ENCODE measurements around the gene KCNH6. TPM values are rescaled to one million over a fixed set of nuclear protein-coding genes. Genes with fewer than 3 reads are reported as not detected.

Gene KCNH6
- polyA plus RNA-seq, 1 of the 3 experiments (the other 2 are of a cell fraction), result 0.15 TPM

- Histone ChIP-seq H3F3A (replicated peaks; ENCODE audit: insufficient read depth) (no peaks in the 10 kb centered on the region), H3K36me3 (replicated peaks in 1 of 2; ENCODE audit: control insufficient read depth in 1 of 2, insufficient read depth in 2 of 2, low read length in 1 of 2) (no peaks in the 10 kb centered on the region), H3K4me1 (ENCODE audit: control insufficient read depth in 1 of 2, insufficient read depth in 2 of 2, low read depth in 1 of 2, low read length in 1 of 2) (0 out of 4 replicates have a peak, but pooled peaks cover 0 to 2% of the 10 kb centered on the region in 2 experiments), H3K9me3 (no peaks in the 10 kb centered on the region), H3K27me3 (ENCODE audit: insufficient read depth) (peaks cover 27% of the 10 kb centered on the region), H3K27ac (ENCODE audit: low read depth in 2 of 2, low read length in 1 of 2) (no peak overlapping the region), H4K20me1 (ENCODE audit: insufficient read depth) (no peaks in the 10 kb centered on the region), H2AFZ (ENCODE audit: low read depth) (no peak overlapping the region), H3K9me2 (no peaks in the 10 kb centered on the region), H3K79me2 (ENCODE audit: insufficient read depth) (no peaks in the 10 kb centered on the region), H3K4me2 (no peak overlapping the region), H3K4me3 (ENCODE audit: low read depth in 2 of 2, low read length in 1 of 2) (no peak overlapping the region), H3K9ac (no peak overlapping the region)
- POLR2A ChIA-PET, result no interaction called here
- WGBS (ENCODE audit: low lambda C conversion rate), result 62% methylated on average over 7 of the region's 7 CpGs
- CTCF ChIA-PET, result interaction anchor here (0.6 to 1.1 kb wide), 2 partner anchors 16 to 22 kb away, joined by 3 to 4 read pairs; no protein-coding TSS in a partner anchor
- no peak for TF ChIP-seq RCOR1 (IDR thresholded peaks at IDR 0.05; ENCODE audit: low read length)
- no peak for TF ChIP-seq REST (IDR thresholded peaks at IDR 0.05; ENCODE audit: low read depth, low read length)
- no peak for TF ChIP-seq FOSL2 (IDR thresholded peaks at IDR 0.05; ENCODE audit: borderline replicate concordance, low read depth)
- TF ChIP-seq EP300 (IDR thresholded peaks at IDR 0.05; ENCODE audit: borderline replicate concordance in 1 of 2, low read depth in 1 of 2, low read length in 1 of 2), result no peak
- TF ChIP-seq SIN3A (IDR thresholded peaks at IDR 0.05; ENCODE audit: borderline replicate concordance, low read depth, low read length), result no peak
- TF ChIP-seq FOXJ3 (CRISPR knock-in tag; IDR thresholded peaks at IDR 0.05), result no peak
- no peak for TF ChIP-seq SMC3 (IDR thresholded peaks at IDR 0.05; ENCODE audit: low read depth, low read length)
- no peak for TF ChIP-seq FOXM1 (IDR thresholded peaks at IDR 0.05; ENCODE audit: low read depth)
- no peak for DNase-seq
These were observed 10.1 kb upstream of the KCNH6 start for GRCh38 chr17:63512896-63513644.

- H2AFZ ChIP-seq (ENCODE audit: low read depth), result no peak overlapping the region
- H3K4me1 ChIP-seq (ENCODE audit: control insufficient read depth in 1 of 2, insufficient read depth in 2 of 2, low read depth in 1 of 2, low read length in 1 of 2), result peaks cover 2 to 9% of the 10 kb centered on the region in 2 experiments; a peak in 1 of 4 replicates
- no peaks in the 10 kb centered on the region for H3K9me3 ChIP-seq
- WGBS (ENCODE audit: low lambda C conversion rate), result 87% methylated on average over 3 of the region's 3 CpGs
- H3K27ac ChIP-seq (ENCODE audit: low read depth in 2 of 2, low read length in 1 of 2), result no peak overlapping the region
- POLR2A ChIA-PET, result no interaction called here
- H3K9me2 ChIP-seq, result no peaks in the 10 kb centered on the region
- no peak overlapping the region for H3K4me2 ChIP-seq
- CTCF ChIA-PET, result interaction anchor here (0.5 to 1.5 kb wide), 5 partner anchors 8 to 36 kb away, joined by 3 to 4 read pairs (median 4); no protein-coding TSS in a partner anchor
- H3K9ac ChIP-seq, result no peak overlapping the region
- no peak overlapping the region for H3K4me3 ChIP-seq (ENCODE audit: low read depth in 2 of 2, low read length in 1 of 2)
- TF ChIP-seq USF2 (IDR thresholded peaks at IDR 0.05; ENCODE audit: borderline replicate concordance, low read depth, low read length) (no peak), EP300 (IDR thresholded peaks at IDR 0.05; ENCODE audit: borderline replicate concordance in 1 of 2, low read depth in 1 of 2, low read length in 1 of 2) (no peak), RAD21 (IDR thresholded peaks at IDR 0.05; ENCODE audit: low read length) (no peak), GABPA (IDR thresholded peaks at IDR 0.05; ENCODE audit: low read depth) (no peak), YY1 (IDR thresholded peaks at IDR 0.05; ENCODE audit: low read depth) (no peak), SMC3 (IDR thresholded peaks at IDR 0.05; ENCODE audit: low read depth, low read length) (no peak), ZBTB33 (IDR thresholded peaks at IDR 0.05; ENCODE audit: borderline replicate concordance, low read depth) (no peak), IRF3 (IDR thresholded peaks at IDR 0.05; ENCODE audit: low read depth, low read length) (no peak)
- no peaks in the 10 kb centered on the region for H3K79me2 ChIP-seq (ENCODE audit: insufficient read depth)
- H3K27me3 ChIP-seq (ENCODE audit: insufficient read depth), result peaks cover 19% of the 10 kb centered on the region
- DNase-seq, result no peak
- H3F3A ChIP-seq (replicated peaks; ENCODE audit: insufficient read depth), result no peaks in the 10 kb centered on the region
- H4K20me1 ChIP-seq (ENCODE audit: insufficient read depth), result no peaks in the 10 kb centered on the region
- no peaks in the 10 kb centered on the region for H3K36me3 ChIP-seq (replicated peaks in 1 of 2; ENCODE audit: control insufficient read depth in 1 of 2, insufficient read depth in 2 of 2, low read length in 1 of 2)
These were observed 8.7 kb upstream of the KCNH6 start for GRCh38 chr17:63514477-63514876.

All from SK-N-SH (cell line).